K562 (cell line): ENCODE results near the gene CEP131. TPM values are rescaled to one million over a fixed set of nuclear protein-coding genes. Genes with fewer than 3 reads are reported as not detected.
A peak's percentile ranks its signal among the peaks of the same experiment; 100 is the strongest.

Source experiments
- ATAC-seq: fragments of 200-7000 bp; cut with Tn5 transposase; 3 replicates; pipeline ENCODE4 v1.9.1; 2020; ENCODE audit warnings: moderate library complexity
- BruUV-seq: library from RNA; stranded (reverse); fragments of 400-500 nt; replicated peaks from 2 replicates; lab custom pipeline; 2021; lab: Mats Ljungman, UMichigan
- CTCF ChIA-PET: fragments of 300-600 bp; formaldehyde crosslinking; extraction: SDS; loops from one replicate; lab custom pipeline; 2021; ENCODE audit warnings: low intra/inter-chr PET ratio; lab: Yijun Ruan, JAX
- POLR2A ChIA-PET: fragments of 300-600, 350-650 bp; sonication (Branson Sonifier 250); formaldehyde crosslinking; extraction: SDS; loops from one replicate; lab custom pipeline; 2021; ENCODE audit warnings: antibody characterized with exemption, inconsistent platforms; lab: Yijun Ruan, JAX
- DNase-seq, 4 experiments: peaks; one replicate each; pipeline versions ENCODE4 v3.0.0 to v3.0.0-alpha.2; 2011 to 2018; ENCODE audit warnings: low spot score in 3 of 4, mixed read lengths in 3 of 4; ENCODE audit errors: extremely low read depth in 1 of 4
- FAIRE-seq: peaks from 2 replicates; lab custom pipeline; 2011; peaks lifted over from hg19 to GRCh38; lab: Jason Lieb, UNC
- H2AFZ ChIP-seq: 2 replicates; pipeline ENCODE4 v1.6.0; 2011; ENCODE audit warnings: low read depth, low read length, control low read depth, inconsistent platforms
- H3K27ac ChIP-seq: fragments of 200-600 bp; 3 replicates; pipeline ENCODE4 v1.8.0; 2011; ENCODE audit warnings: low read depth, mild to moderate bottlenecking, control low read depth, inconsistent platforms, low read length, moderate library complexity, mixed read lengths; ENCODE audit errors: extremely low read depth
- H3K27me3 ChIP-seq, 2 experiments: fragments of 300-600 bp in 1 of 2; 2 replicates in 1 of 2; 3 replicates in 1 of 2; pipeline versions ENCODE4 v1.6.0 to v1.8.0; 2011; ENCODE audit warnings: inconsistent platforms in 2 of 2, low read length in 2 of 2, mild to moderate bottlenecking in 1 of 2, mixed read lengths in 1 of 2, moderate library complexity in 1 of 2; ENCODE audit not compliant: control insufficient read depth in 2 of 2, insufficient read depth in 2 of 2
- H3K36me3 ChIP-seq: fragments of 300-600 bp; 3 replicates; pipeline ENCODE4 v1.8.0; 2011; ENCODE audit warnings: mild to moderate bottlenecking, low read length, inconsistent platforms; ENCODE audit not compliant: control insufficient read depth, insufficient read depth
- H3K4me1 ChIP-seq, 2 experiments: fragments of 200-600 bp in 1 of 2; replicated peaks in 1 of 2; 2 replicates in 1 of 2; 3 replicates in 1 of 2; pipeline versions ENCODE4 v1.5.1 to v1.8.0; 2011; ENCODE audit warnings: inconsistent platforms in 2 of 2, low read length in 2 of 2, mild to moderate bottlenecking in 1 of 2, mixed read lengths in 1 of 2, moderate library complexity in 1 of 2; ENCODE audit not compliant: control insufficient read depth in 2 of 2, insufficient read depth in 2 of 2
- H3K4me2 ChIP-seq: 2 replicates; pipeline ENCODE4 v1.6.1; 2011; ENCODE audit warnings: low read length, control low read depth, inconsistent platforms, mixed read lengths; ENCODE audit not compliant: insufficient read depth
- H3K4me3 ChIP-seq: fragments of 200-600 bp; sonication (generic), shearing (Covaris generic); 2 replicates; pipeline ENCODE4 v1.5.1; 2016; ENCODE audit warnings: control low read depth, inconsistent platforms
- H3K79me2 ChIP-seq: fragments of 200-600 bp; 3 replicates; pipeline ENCODE4 v1.8.0; 2011; ENCODE audit warnings: low read length, inconsistent platforms; ENCODE audit not compliant: control insufficient read depth, insufficient read depth
- H3K9ac ChIP-seq, 2 experiments: 2 replicates each; pipeline versions ENCODE4 v1.6.0 to v1.6.1; 2011; ENCODE audit warnings: low read depth in 2 of 2, low read length in 2 of 2, control low read depth in 1 of 2, inconsistent platforms in 1 of 2, mild to moderate bottlenecking in 1 of 2, mixed read lengths in 1 of 2; ENCODE audit not compliant: insufficient read depth in 1 of 2
- H3K9me1 ChIP-seq: one replicate; pipeline ENCODE4 v1.6.0; 2011; ENCODE audit warnings: inconsistent platforms, mild to moderate bottlenecking, low read length, moderate library complexity; ENCODE audit not compliant: control insufficient read depth, insufficient read depth
- H3K9me3 ChIP-seq: replicated peaks from 2 replicates; pipeline ENCODE4 v1.5.1; 2011; ENCODE audit warnings: low read depth, low read length, inconsistent platforms; ENCODE audit not compliant: control insufficient read depth, insufficient read depth
- H4K20me1 ChIP-seq: replicated peaks from 2 replicates; pipeline ENCODE4 v1.6.1; 2011; ENCODE audit warnings: low read length, inconsistent platforms, mixed read lengths; ENCODE audit not compliant: control insufficient read depth, insufficient read depth
- CAMTA2 ChIP-seq: fragments of 250-450 bp; sonication (Bioruptor Pico); conservative IDR thresholded peaks from 2 replicates; pipeline ENCODE4 v1.5.1; 2022
- FOXA1 ChIP-seq: fragments of 450-650 bp; IDR thresholded peaks from 2 replicates; pipeline ENCODE4 v1.6.1; 2016; ENCODE audit warnings: mild to moderate bottlenecking, borderline replicate concordance
- MBD1 ChIP-seq: fragments of 250-450 bp; sonication (Bioruptor Pico); IDR thresholded peaks from 2 replicates; pipeline ENCODE4 v1.8.0; 2022; ENCODE audit warnings: inconsistent platforms
- POLR2B ChIP-seq: fragments of 450-650 bp; IDR thresholded peaks from 2 replicates; pipeline ENCODE4 v1.6.1; 2018; ENCODE audit warnings: low read depth; ENCODE audit not compliant: partially characterized antibody
- SP2 ChIP-seq: IDR thresholded peaks from 2 replicates; pipeline ENCODE4 v1.6.1; 2011; ENCODE audit warnings: mild to moderate bottlenecking, low read depth, low read length, moderate library complexity; ENCODE audit not compliant: poor library complexity, severe bottlenecking; ENCODE audit errors: extremely low read depth
- TAL1 ChIP-seq: fragments of 450-650 bp; IDR thresholded peaks from 2 replicates; pipeline ENCODE4 v1.6.1; 2016; ENCODE audit warnings: mild to moderate bottlenecking
- TRIM25 ChIP-seq: fragments of 450-650 bp; IDR thresholded peaks from 2 replicates; pipeline ENCODE4 v1.7.0; 2016; ENCODE audit warnings: borderline replicate concordance
- ZKSCAN1 ChIP-seq: fragments of 150-350 bp; IDR thresholded peaks from 2 replicates; pipeline ENCODE4 v1.6.1; 2016; ENCODE audit warnings: low read depth, low read length
- WGBS: fragments of 100-300 bp; shearing (Covaris generic); methylation state at CpG from one replicate; pipeline ENCODE4 v1.1.6; 2016; ENCODE audit warnings: low coverage, mixed read lengths; ENCODE audit not compliant: insufficient coverage; ENCODE audit errors: missing lambda C conversion rate; 5-methylcytosine and 5-hydroxymethylcytosine counted together
- in situ Hi-C: fragments of 300-500 bp; cut with MboI; formaldehyde crosslinking; loops from 4 replicates; pipeline ENCODE4 v1.15.0; 2018; ENCODE audit warnings: inconsistent platforms, mixed read lengths
- intact Hi-C: fragments of 100-400 bp; cut with micrococcal nuclease; formaldehyde crosslinking; loops from 2 replicates; pipeline ENCODE4 v1.14.2; 2022
- polyA plus RNA-seq, 8 experiments: library from polyadenylated mRNA; depleted of rRNA in 4 of 8; stranded (reverse) in 5 of 8; unstranded in 3 of 8; fragments of >200 nt; fragmentation: Nextera tagmentation in 2 of 8; fragmentation: Illumina TruSeq in 1 of 8; extraction: Ambion mirVana in 2 of 8; extraction: Trizol in 1 of 8; gene quantifications; 2 replicates each; pipeline versions ENCODE4 v1.2.1 to v1.2.3, GENCODE V29; 2011 to 2014; ENCODE audit warnings: inconsistent platforms in 1 of 8, missing spikeins in 1 of 8
- total RNA-seq, 7 experiments: library from RNA; depleted of rRNA in 6 of 7; stranded (reverse); fragments of >200 nt in 6 of 7; fragmentation: Illumina TruSeq in 2 of 7; extraction: Trizol in 2 of 7; gene quantifications; 2 replicates each; pipeline versions ENCODE4 v1.2.1 to v1.2.3, GENCODE V29; 2011 to 2021; ENCODE audit warnings: low replicate concordance in 1 of 7

The CEP131 gene
- total and polyA plus RNA-seq, 9 of the 15 experiments (the other 6 are each of a cell fraction or from before 2014, with no cell fraction given) = 0.24 to 21.2 (median 2.3) TPM

GRCh38 chr17:81151278-81151677 lies 71.5 kb downstream of the CEP131 start (continued):
- no peak for TF ChIP-seq TRIM25
- no peak for TF ChIP-seq CAMTA2 (CRISPR knock-in tag)
- no peak for TF ChIP-seq ZKSCAN1
- no peak for TF ChIP-seq TAL1
- no peak for TF ChIP-seq MBD1 (CRISPR knock-in tag)

- ChIA-PET POLR2A (interaction anchor here (0.6 to 1.0 kb wide), 3 partner anchors 15 to 366 kb away, joined by 3 to 5 read pairs (median 4); no protein-coding TSS in a partner anchor), CTCF (no interaction called here)
- Histone ChIP-seq H3K36me3 (no peaks in the 10 kb centered on the region), H3K4me2 (no peak overlapping the region), H2AFZ (no peak overlapping the region), H3K27me3 (peaks cover 18 to 57% of the 10 kb centered on the region in 2 experiments; a peak in 4 of 5 replicates), H3K4me1 (peaks cover 6 to 19% of the 10 kb centered on the region in 2 experiments; a peak in 3 of 5 replicates), H3K9me1 (no peaks in the 10 kb centered on the region), H3K9me3 (no peaks in the 10 kb centered on the region), H3K27ac (no peak overlapping the region), H3K79me2 (no peaks in the 10 kb centered on the region), H4K20me1 (no peaks in the 10 kb centered on the region), H3K9ac (peak overlapping the region in 1 of 2 experiments; percentile 45; a peak in 2 of 4 replicates), H3K4me3 (no peak overlapping the region)
- TF ChIP-seq POLR2B (no peak), SP2 (no peak), FOXA1 (no peak)
- FAIRE-seq (no peak), DNase-seq (no peak), ATAC-seq (no peak)
- intact Hi-C loops (no loop called here), in situ Hi-C loops (no loop called here)
- 15% methylated on average over 13 of the region's 14 CpGs for WGBS
- no TSS peak for BruUV-seq
These were observed 72.2 kb downstream of the CEP131 start for GRCh38 chr17:81150377-81151077.
